ENCODE data around the gene HYAL4. TPM values are rescaled to one million over a fixed set of nuclear protein-coding genes. Genes with fewer than 3 reads are reported as not detected.
"Not testable (repeated sequence)": the region's sequence is repeated elsewhere in the genome, so short reads cannot be mapped to it uniquely, and the experiment has no call there.

HYAL4 gene
- total RNA-seq, 1 experiment from 2014 or later = not detected

- DNase-seq (ENCODE audit: low spot score) = no peak
- intact Hi-C loops (cut with micrococcal nuclease; ENCODE audit: unreplicated experiment) = no loop called here
- H3K4me1 ChIP-seq (ENCODE audit: insufficient read depth, low read length, poor library complexity, severe bottlenecking) = no peaks in the 10 kb centered on the region
These were observed 16.2 kb upstream of the HYAL4 start for GRCh38 chr7:123828805-123829204.

GRCh38 chr7:123836656-123837055 lies 8.3 kb upstream of the HYAL4 start:
- Histone ChIP-seq H3K4me3 (ENCODE audit: low read depth, low read length, poor library complexity, severe bottlenecking) (no peak overlapping the region), H3K4me1 (ENCODE audit: insufficient read depth, low read length, poor library complexity, severe bottlenecking) (no peaks in the 10 kb centered on the region), H3K9me3 (ENCODE audit: low read depth, low read length, poor library complexity, severe bottlenecking) (no peaks in the 10 kb centered on the region), H3K27me3 (replicated peaks; ENCODE audit: insufficient read depth, low read depth, low read length, poor library complexity) (no peaks in the 10 kb centered on the region), H3K27ac (ENCODE audit: low read depth, low read length, poor library complexity, severe bottlenecking) (no peak overlapping the region), H3K36me3 (ENCODE audit: insufficient read depth, low read length, poor library complexity, severe bottlenecking) (no peaks in the 10 kb centered on the region)
- intact Hi-C loops (cut with micrococcal nuclease; ENCODE audit: unreplicated experiment) = no loop called here
- TF ChIP-seq CTCF (conservative IDR thresholded peaks at IDR 0.05; ENCODE audit: low read depth, low read length) (no peak), EZH2 (IDR thresholded peaks at IDR 0.05; ENCODE audit: borderline replicate concordance, low read depth, low read length, poor library complexity, severe bottlenecking) (no peak)
- POLR2A ChIA-PET (ENCODE audit: low non-redundant PET) = interaction anchor here (0.6 kb wide), 1 partner anchor 119 kb away, joined by 9 read pairs; no protein-coding TSS in a partner anchor
- DNase-seq (ENCODE audit: low spot score) = no peak
- BruUV-seq (replicated peaks) = no TSS peak
- CTCF ChIA-PET = no interaction called here

More at GRCh38 chr7:123828805-123829204, 16.2 kb upstream of the HYAL4 start:
- no peaks in the 10 kb centered on the region for H3K36me3 ChIP-seq (ENCODE audit: insufficient read depth, low read length, poor library complexity, severe bottlenecking)
- TF ChIP-seq CTCF (conservative IDR thresholded peaks at IDR 0.05; ENCODE audit: low read depth, low read length) (no peak), EZH2 (IDR thresholded peaks at IDR 0.05; ENCODE audit: borderline replicate concordance, low read depth, low read length, poor library complexity, severe bottlenecking) (no peak)
- no peak overlapping the region for H3K4me3 ChIP-seq (ENCODE audit: low read depth, low read length, poor library complexity, severe bottlenecking)
- ChIA-PET POLR2A (ENCODE audit: low non-redundant PET) (no interaction called here), CTCF (no interaction called here)
- BruUV-seq (replicated peaks) = no TSS peak
- H3K27me3 ChIP-seq (replicated peaks; ENCODE audit: insufficient read depth, low read depth, low read length, poor library complexity) = no peaks in the 10 kb centered on the region
- no peaks in the 10 kb centered on the region for H3K9me3 ChIP-seq (ENCODE audit: low read depth, low read length, poor library complexity, severe bottlenecking)
- H3K27ac ChIP-seq (ENCODE audit: low read depth, low read length, poor library complexity, severe bottlenecking) = no peak overlapping the region

- CTCF ChIA-PET; H3K4me1 ChIP-seq (ENCODE audit: insufficient read depth, low read length, poor library complexity, severe bottlenecking); BruUV-seq (replicated peaks); H3K9me3 ChIP-seq (ENCODE audit: low read depth, low read length, poor library complexity, severe bottlenecking); intact Hi-C loops (cut with micrococcal nuclease; ENCODE audit: unreplicated experiment); DNase-seq (ENCODE audit: low spot score); H3K36me3 ChIP-seq (ENCODE audit: insufficient read depth, low read length, poor library complexity, severe bottlenecking); H3K27me3 ChIP-seq (replicated peaks; ENCODE audit: insufficient read depth, low read depth, low read length, poor library complexity); H3K4me3 ChIP-seq (ENCODE audit: low read depth, low read length, poor library complexity, severe bottlenecking); POLR2A ChIA-PET (ENCODE audit: low non-redundant PET); H3K27ac ChIP-seq (ENCODE audit: low read depth, low read length, poor library complexity, severe bottlenecking): not testable (repeated sequence)
These were observed 5.9 kb upstream of the HYAL4 start for GRCh38 chr7:123839106-123839505.

- H3K36me3 ChIP-seq (ENCODE audit: insufficient read depth, low read length, poor library complexity, severe bottlenecking); H3K27ac ChIP-seq (ENCODE audit: low read depth, low read length, poor library complexity, severe bottlenecking); POLR2A ChIA-PET (ENCODE audit: low non-redundant PET); H3K4me3 ChIP-seq (ENCODE audit: low read depth, low read length, poor library complexity, severe bottlenecking); H3K4me1 ChIP-seq (ENCODE audit: insufficient read depth, low read length, poor library complexity, severe bottlenecking); CTCF ChIA-PET; DNase-seq (ENCODE audit: low spot score); H3K27me3 ChIP-seq (replicated peaks; ENCODE audit: insufficient read depth, low read depth, low read length, poor library complexity); intact Hi-C loops (cut with micrococcal nuclease; ENCODE audit: unreplicated experiment); H3K9me3 ChIP-seq (ENCODE audit: low read depth, low read length, poor library complexity, severe bottlenecking); BruUV-seq (replicated peaks): not testable (repeated sequence)
These were observed 827 bp upstream of the HYAL4 start for GRCh38 chr7:123844142-123844541.
